Hepatocyte (in vitro differentiated cells): Measurements from ENCODE around the gene CRABP1. TPM values are rescaled to one million over a fixed set of nuclear protein-coding genes. Genes with fewer than 3 reads are reported as not detected.

ENCODE experiments used
- DNase-seq: peaks from one replicate; pipeline ENCODE4 v3.0.0-alpha.2; 2016; ENCODE audit warnings: low spot score
- H2AFZ ChIP-seq: fragments of 200-600 bp; sonication (generic); 2 replicates; pipeline ENCODE4 v1.6.0; 2016; ENCODE audit warnings: antibody characterized with exemption, mild to moderate bottlenecking
- H3K27ac ChIP-seq: fragments of 200-600 bp; sonication (generic); 2 replicates; pipeline ENCODE4 v1.5.1; 2016; ENCODE audit warnings: mild to moderate bottlenecking
- H3K27me3 ChIP-seq: fragments of 200-600 bp; sonication (generic); 2 replicates; pipeline ENCODE4 v1.6.1; 2016
- H3K36me3 ChIP-seq: fragments of 200-600 bp; sonication (generic); replicated peaks from 2 replicates; pipeline ENCODE4 v1.5.1; 2016; ENCODE audit warnings: low read depth; ENCODE audit not compliant: insufficient read depth
- H3K4me1 ChIP-seq: fragments of 200-600 bp; sonication (generic); 2 replicates; pipeline ENCODE4 v1.5.1; 2016; ENCODE audit warnings: mild to moderate bottlenecking, moderate library complexity; ENCODE audit not compliant: insufficient read depth
- H3K4me2 ChIP-seq: fragments of 200-600 bp; sonication (generic); 2 replicates; pipeline ENCODE4 v1.6.0; 2016
- H3K4me3 ChIP-seq: fragments of 200-600 bp; sonication (generic); 2 replicates; pipeline ENCODE4 v1.5.1; 2016; ENCODE audit warnings: mild to moderate bottlenecking
- H3K79me2 ChIP-seq: fragments of 200-600 bp; sonication (generic); 2 replicates; pipeline ENCODE4 v1.6.0; 2017; ENCODE audit warnings: mild to moderate bottlenecking
- H3K9me2 ChIP-seq: fragments of 200-600 bp; sonication (generic); replicated peaks from 2 replicates; pipeline ENCODE4 v1.6.0; 2017; ENCODE audit warnings: mild to moderate bottlenecking; ENCODE audit not compliant: insufficient read depth
- H3K9me3 ChIP-seq: fragments of 200-600 bp; sonication (generic); 2 replicates; pipeline ENCODE4 v1.5.1; 2016; ENCODE audit warnings: low read depth, mild to moderate bottlenecking
- H4K20me1 ChIP-seq: fragments of 200-600 bp; sonication (generic); 2 replicates; pipeline ENCODE4 v1.6.0; 2016; ENCODE audit warnings: mild to moderate bottlenecking; ENCODE audit not compliant: insufficient read depth, poor library complexity, severe bottlenecking
- CTCF ChIP-seq: fragments of 200-600 bp; sonication (generic); IDR thresholded peaks from 2 replicates; pipeline ENCODE4 v1.5.1; 2016; ENCODE audit warnings: antibody characterized with exemption, mild to moderate bottlenecking; ENCODE audit not compliant: poor library complexity
- EZH2 ChIP-seq: fragments of 200-600 bp; sonication (generic); IDR thresholded peaks from 2 replicates; pipeline ENCODE4 v1.6.1; 2016; ENCODE audit warnings: antibody characterized with exemption, mild to moderate bottlenecking, borderline replicate concordance
- EZH2phosphoT487 ChIP-seq: fragments of 200-600 bp; sonication (generic); IDR thresholded peaks from one replicate; pipeline ENCODE4 v1.6.1; 2018; ENCODE audit warnings: antibody characterized with exemption, mild to moderate bottlenecking, low read depth, moderate library complexity; ENCODE audit not compliant: unreplicated experiment, severe bottlenecking
- WGBS: methylation state at CpG from one replicate; pipeline ENCODE4 v1.1.6; 2016; ENCODE audit warnings: low lambda C conversion rate; ENCODE audit errors: missing lambda C conversion rate; 5-methylcytosine and 5-hydroxymethylcytosine counted together
- polyA plus RNA-seq: library from polyadenylated mRNA; unstranded; fragments of >200 nt; fragmentation: Nextera tagmentation; extraction: Ambion mirVana; gene quantifications from 2 replicates; pipeline ENCODE4 v1.2.1, GENCODE V29; 2016
- total RNA-seq: library from RNA; depleted of rRNA; stranded (reverse); fragments of >200 nt; gene quantifications from 2 replicates; pipeline ENCODE4 v1.2.3, GENCODE V29; 2014

Gene CRABP1
- total and polyA plus RNA-seq, 2 experiments from 2014 or later: 140 to 179 TPM

GRCh38 chr15:78384651-78385050 lies 44.5 kb downstream of the CRABP1 start:
- Histone ChIP-seq H3K79me2 (no peaks in the 10 kb centered on the region), H3K4me1 (peaks cover 30% of the 10 kb centered on the region), H3K27me3 (no peaks in the 10 kb centered on the region), H3K4me3 (no peak overlapping the region), H3K9me3 (no peaks in the 10 kb centered on the region), H3K9me2 (no peaks in the 10 kb centered on the region), H2AFZ (no peak overlapping the region), H4K20me1 (no peaks in the 10 kb centered on the region), H3K36me3 (no peaks in the 10 kb centered on the region), H3K27ac (no peak overlapping the region), H3K4me2 (no peak overlapping the region)
- TF ChIP-seq EZH2: no peak
- TF ChIP-seq CTCF: no peak
- no peak for TF ChIP-seq EZH2phosphoT487
- WGBS: 97% methylated on average over 7 of the region's 7 CpGs
- no peak for DNase-seq

GRCh38 chr15:78387246-78388037 lies 47.3 kb downstream of the CRABP1 start:
- peak overlapping the region; percentile 43 for H3K4me2 ChIP-seq
- peak; percentile 38 for DNase-seq
- H3K27ac ChIP-seq: peak overlapping the region; percentile 51
- no peaks in the 10 kb centered on the region for H3K9me3 ChIP-seq
- H3K79me2 ChIP-seq: no peaks in the 10 kb centered on the region
- no peak overlapping the region for H3K4me3 ChIP-seq
- no peaks in the 10 kb centered on the region for H3K36me3 ChIP-seq
- no peaks in the 10 kb centered on the region for H3K9me2 ChIP-seq
- 58% methylated on average over 6 of the region's 6 CpGs for WGBS
- H4K20me1 ChIP-seq: no peaks in the 10 kb centered on the region
- TF ChIP-seq EZH2phosphoT487: no peak
- TF ChIP-seq EZH2: no peak
- no peak for TF ChIP-seq CTCF
- no peak overlapping the region for H2AFZ ChIP-seq
- peaks cover 28% of the 10 kb centered on the region for H3K4me1 ChIP-seq
- H3K27me3 ChIP-seq: no peaks in the 10 kb centered on the region

GRCh38 chr15:78388865-78389264 lies 48.7 kb downstream of the CRABP1 start:
- Histone ChIP-seq H4K20me1 (no peaks in the 10 kb centered on the region), H3K4me3 (no peak overlapping the region), H2AFZ (no peak overlapping the region), H3K9me3 (no peaks in the 10 kb centered on the region), H3K27ac (peak overlapping the region; percentile 73), H3K9me2 (no peaks in the 10 kb centered on the region), H3K4me2 (peak overlapping the region; percentile 11), H3K36me3 (no peaks in the 10 kb centered on the region), H3K27me3 (no peaks in the 10 kb centered on the region), H3K4me1 (peaks cover 28% of the 10 kb centered on the region), H3K79me2 (no peaks in the 10 kb centered on the region)
- TF ChIP-seq EZH2phosphoT487: no peak
- TF ChIP-seq EZH2: no peak
- TF ChIP-seq CTCF: no peak
- no peak for DNase-seq
- WGBS: 86% methylated on average over 12 of the region's 12 CpGs
